Esophagus squamous epithelium (tissue), 4 donors: ENCODE data around the gene PRRT2.

Experiments used
- POLR2A ChIP-seq, 4 donors: fragments of 450-650 bp; IDR thresholded peaks; one replicate each; pipeline ENCODE4 v1.6.1; 2017; ENCODE audit warnings: antibody characterized with exemption in 4 of 4, mild to moderate bottlenecking in 4 of 4, moderate library complexity in 3 of 4
- TF ChIP-seq, protein P1 (sequence below), 6 experiments: fragments of 450-650 bp in 4 of 6; fragments of 200-600 bp in 2 of 6; sonication (generic) in 2 of 6; IDR thresholded peaks; one replicate each; pipeline ENCODE4 v1.5.1; 2016 to 2019; ENCODE audit warnings: antibody characterized with exemption in 6 of 6, mild to moderate bottlenecking in 4 of 6, moderate library complexity in 4 of 6

DNA sequence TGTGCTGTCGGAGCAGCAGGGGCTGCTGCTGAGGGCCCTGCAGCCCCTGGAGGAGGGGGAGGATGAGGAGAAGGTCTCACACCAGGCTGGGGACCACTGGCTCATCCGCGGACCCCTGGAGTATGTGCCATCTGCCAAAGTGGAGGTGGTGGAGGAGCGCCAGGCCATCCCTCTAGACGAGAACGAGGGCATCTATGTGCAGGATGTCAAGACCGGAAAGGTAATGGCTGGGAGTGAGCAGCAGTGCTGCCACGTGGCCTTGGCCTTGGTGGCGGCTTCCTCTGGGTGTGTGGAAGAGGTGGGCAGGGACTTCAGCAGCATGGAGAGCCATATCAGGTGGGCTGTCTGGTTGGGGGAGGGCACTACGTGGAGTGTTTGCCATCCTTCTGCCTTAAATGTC lies 28.2 kb downstream of the PRRT2 start:
- TF ChIP-seq, protein P1, sequence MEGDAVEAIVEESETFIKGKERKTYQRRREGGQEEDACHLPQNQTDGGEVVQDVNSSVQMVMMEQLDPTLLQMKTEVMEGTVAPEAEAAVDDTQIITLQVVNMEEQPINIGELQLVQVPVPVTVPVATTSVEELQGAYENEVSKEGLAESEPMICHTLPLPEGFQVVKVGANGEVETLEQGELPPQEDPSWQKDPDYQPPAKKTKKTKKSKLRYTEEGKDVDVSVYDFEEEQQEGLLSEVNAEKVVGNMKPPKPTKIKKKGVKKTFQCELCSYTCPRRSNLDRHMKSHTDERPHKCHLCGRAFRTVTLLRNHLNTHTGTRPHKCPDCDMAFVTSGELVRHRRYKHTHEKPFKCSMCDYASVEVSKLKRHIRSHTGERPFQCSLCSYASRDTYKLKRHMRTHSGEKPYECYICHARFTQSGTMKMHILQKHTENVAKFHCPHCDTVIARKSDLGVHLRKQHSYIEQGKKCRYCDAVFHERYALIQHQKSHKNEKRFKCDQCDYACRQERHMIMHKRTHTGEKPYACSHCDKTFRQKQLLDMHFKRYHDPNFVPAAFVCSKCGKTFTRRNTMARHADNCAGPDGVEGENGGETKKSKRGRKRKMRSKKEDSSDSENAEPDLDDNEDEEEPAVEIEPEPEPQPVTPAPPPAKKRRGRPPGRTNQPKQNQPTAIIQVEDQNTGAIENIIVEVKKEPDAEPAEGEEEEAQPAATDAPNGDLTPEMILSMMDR (IDR thresholded peaks at IDR 0.05), result no peak
- no peak for TF ChIP-seq POLR2A (IDR thresholded peaks at IDR 0.05)
